ENCODE results near the gene HOXB5.

Gene HOXB5

GRCh38 chr17:48615963-48616716 is 22.6 kb upstream of the HOXB5 start:
- no peak for DNase-seq (ENCODE audit: low read depth in 2 of 2)

GRCh38 chr17:48615047-48615962 is 21.7 kb upstream of the HOXB5 start, which contains the start of gene HOXB8:
Gene HOXB8, minus strand, starts transcription at chr17:48615292. Its CDS starts 588 bp downstream, at chr17:48614704.
- no peak for DNase-seq (ENCODE audit: low read depth in 2 of 2)

- no peak for DNase-seq (ENCODE audit: low read depth in 2 of 2)
Measured at GRCh38 chr17:48613862-48614694, 20.5 kb upstream of the HOXB5 start.

GRCh38 chr17:48612854-48613691 is 19.5 kb upstream of the HOXB5 start:
- DNase-seq (ENCODE audit: low read depth in 2 of 2) = no peak

GRCh38 chr17:48612456-48612853 is 18.9 kb upstream of the HOXB5 start:
- DNase-seq (ENCODE audit: low read depth in 2 of 2) = no peak

- DNase-seq (ENCODE audit: low read depth in 2 of 2) = no peak
Measured at GRCh38 chr17:48611681-48612455, 18.3 kb upstream of the HOXB5 start.

- DNase-seq (ENCODE audit: low read depth in 2 of 2) = no peak
Measured at GRCh38 chr17:48611213-48611612, 17.6 kb upstream of the HOXB5 start.

- peak in 1 of 2 donors; percentile 63 for DNase-seq (ENCODE audit: low read depth in 2 of 2)
Measured at GRCh38 chr17:48610282-48611211, 17.0 kb upstream of the HOXB5 start, which contains the start of gene HOXB7. Gene HOXB7, minus strand, starts transcription at chr17:48611017. Its CDS starts 99 bp downstream, at chr17:48610918.

- no peak for DNase-seq (ENCODE audit: low read depth in 2 of 2)
Measured at GRCh38 chr17:48609759-48610281, 16.2 kb upstream of the HOXB5 start.

GRCh38 chr17:48609033-48609432 is 15.5 kb upstream of the HOXB5 start:
- DNase-seq (ENCODE audit: low read depth in 2 of 2) = no peak

GRCh38 chr17:48608494-48608834 is 14.9 kb upstream of the HOXB5 start:
- DNase-seq (ENCODE audit: low read depth in 2 of 2) = no peak

GRCh38 chr17:48606892-48607614 is 13.5 kb upstream of the HOXB5 start:
- DNase-seq (ENCODE audit: low read depth in 2 of 2) = no peak

- no peak for DNase-seq (ENCODE audit: low read depth in 2 of 2)
Measured at GRCh38 chr17:48605991-48606891, 12.7 kb upstream of the HOXB5 start.

GRCh38 chr17:48605409-48605919 is 11.9 kb upstream of the HOXB5 start:
- no peak for DNase-seq (ENCODE audit: low read depth in 2 of 2)

GRCh38 chr17:48604770-48605329 is 11.3 kb upstream of the HOXB5 start, which contains the start of gene HOXB6:
Gene HOXB6, minus strand, starts transcription at chr17:48604986. Its CDS starts 6,836 bp downstream, at chr17:48598150.
- DNase-seq (ENCODE audit: low read depth in 2 of 2) = no peak
